ENCODE data around the gene RHOT2. TPM values are rescaled to one million over a fixed set of nuclear protein-coding genes. Genes with fewer than 3 reads are reported as not detected.
A peak's percentile ranks its signal among the peaks of the same experiment; 100 is the strongest.

RHOT2 gene
- total RNA-seq, 1 donor from 2014 or later, result 156 TPM

GRCh38 chr16:719815-720446, 52.0 kb downstream of the RHOT2 start:
- Mint-ChIP-seq H3K4me1 (ENCODE audit: low read depth) (peaks cover 10% of the 10 kb centered on the region), H3K9me3 (no peaks in the 10 kb centered on the region), H3K36me3 (ENCODE audit: low read depth) (no peaks in the 10 kb centered on the region), H3K27ac (peak overlapping the region; percentile 19), H3K27me3 (ENCODE audit: low read depth) (peaks cover 4% of the 10 kb centered on the region), H3K4me3 (ENCODE audit: low read depth) (peak overlapping the region; percentile 71)
- DNase-seq (ENCODE audit: low spot score), result no peak
- intact Hi-C loops (cut with micrococcal nuclease), result loop anchor here (1.0 kb wide), 1 partner anchor 21 kb away; no protein-coding TSS in a partner anchor

GRCh38 chr16:720447-720989, 52.6 kb downstream of the RHOT2 start:
- no peaks in the 10 kb centered on the region for H3K36me3 Mint-ChIP-seq (ENCODE audit: low read depth)
- peaks cover 10% of the 10 kb centered on the region for H3K4me1 Mint-ChIP-seq (ENCODE audit: low read depth)
- intact Hi-C loops (cut with micrococcal nuclease), result loop anchor here (1.0 kb wide), 1 partner anchor 21 kb away; no protein-coding TSS in a partner anchor
- peak; percentile 33 for DNase-seq (ENCODE audit: low spot score)
- peak overlapping the region; percentile 71 for H3K4me3 Mint-ChIP-seq (ENCODE audit: low read depth)
- peak overlapping the region; percentile 19 for H3K27ac Mint-ChIP-seq
- H3K27me3 Mint-ChIP-seq (ENCODE audit: low read depth), result peaks cover 4% of the 10 kb centered on the region
- H3K9me3 Mint-ChIP-seq, result no peaks in the 10 kb centered on the region

GRCh38 chr16:720990-721764, 53.2 kb downstream of the RHOT2 start, which contains the start of gene ANTKMT:
ANTKMT (plus strand) TSS chr16:721146; CDS start chr16:721275, 129 bp downstream.
- intact Hi-C loops (cut with micrococcal nuclease), result loop anchor here (1.0 kb wide), 1 partner anchor 20 kb away; no protein-coding TSS in a partner anchor
- H3K9me3 Mint-ChIP-seq, result no peaks in the 10 kb centered on the region
- DNase-seq (ENCODE audit: low spot score), result peak; percentile 72
- peak within 1 kb of the TSS; percentile 19 for H3K27ac Mint-ChIP-seq
- peaks cover 10% of the 10 kb centered on the region for H3K4me1 Mint-ChIP-seq (ENCODE audit: low read depth)
- no peaks in the 10 kb centered on the region for H3K36me3 Mint-ChIP-seq (ENCODE audit: low read depth)
- peaks cover 3% of the 10 kb centered on the region for H3K27me3 Mint-ChIP-seq (ENCODE audit: low read depth)
- peak within 1 kb of the TSS; percentile 71 for H3K4me3 Mint-ChIP-seq (ENCODE audit: low read depth)

- Mint-ChIP-seq H3K27me3 (ENCODE audit: low read depth) (no peaks in the 10 kb centered on the region), H3K4me1 (ENCODE audit: low read depth) (peaks cover 8% of the 10 kb centered on the region), H3K27ac (no peak overlapping the region), H3K9me3 (no peaks in the 10 kb centered on the region), H3K4me3 (ENCODE audit: low read depth) (peak overlapping the region; percentile 62), H3K36me3 (ENCODE audit: low read depth) (no peaks in the 10 kb centered on the region)
- no peak for DNase-seq (ENCODE audit: low spot score)
- intact Hi-C loops (cut with micrococcal nuclease), result no loop called here
These were observed 54.0 kb downstream of the RHOT2 start for GRCh38 chr16:721765-722540.

GRCh38 chr16:722835-723633, 55.1 kb downstream of the RHOT2 start:
- no peak for DNase-seq (ENCODE audit: low spot score)
- H3K27me3 Mint-ChIP-seq (ENCODE audit: low read depth), result no peaks in the 10 kb centered on the region
- H3K9me3 Mint-ChIP-seq, result no peaks in the 10 kb centered on the region
- H3K36me3 Mint-ChIP-seq (ENCODE audit: low read depth), result no peaks in the 10 kb centered on the region
- H3K4me1 Mint-ChIP-seq (ENCODE audit: low read depth), result peaks cover 8% of the 10 kb centered on the region
- peak overlapping the region; percentile 45 for H3K4me3 Mint-ChIP-seq (ENCODE audit: low read depth)
- no peak overlapping the region for H3K27ac Mint-ChIP-seq
- intact Hi-C loops (cut with micrococcal nuclease), result no loop called here

- Mint-ChIP-seq H3K27me3 (ENCODE audit: low read depth) (no peaks in the 10 kb centered on the region), H3K4me1 (ENCODE audit: low read depth) (peaks cover 8% of the 10 kb centered on the region), H3K36me3 (ENCODE audit: low read depth) (no peaks in the 10 kb centered on the region), H3K27ac (no peak overlapping the region), H3K9me3 (no peaks in the 10 kb centered on the region), H3K4me3 (ENCODE audit: low read depth) (no peak overlapping the region)
- intact Hi-C loops (cut with micrococcal nuclease), result no loop called here
- no peak for DNase-seq (ENCODE audit: low spot score)
These were observed 55.8 kb downstream of the RHOT2 start for GRCh38 chr16:723695-724094.

Other genes starting within 250 kb of the RHOT2 start
- 45.7 and 47.2 TPM in 2 replicates for gene RAB11FIP3, start 242.5 kb upstream of the RHOT2 start, total RNA-seq
- gene CAPN15, start 140.4 kb upstream of the RHOT2 start, total RNA-seq, result 101 and 103 TPM in 2 replicates
- gene PRR35, start 107.7 kb upstream of the RHOT2 start, total RNA-seq, result not detected in 2 replicates
- 1.1 and 1.3 TPM in 2 replicates for gene NHLRC4, start 101.1 kb upstream of the RHOT2 start, total RNA-seq
- 43.4 and 44.9 TPM in 2 replicates for gene PIGQ, start 98.2 kb upstream of the RHOT2 start, total RNA-seq
- 13.4 and 16.2 TPM in 2 replicates for gene RAB40C, start 78.1 kb upstream of the RHOT2 start, total RNA-seq
- 0.32 and 0.57 TPM in 2 replicates for gene WFIKKN1, start 37.1 kb upstream of the RHOT2 start, total RNA-seq
- 128 and 131 TPM in 2 replicates for gene METTL26, start 31.8 kb upstream of the RHOT2 start, total RNA-seq
- gene MCRIP2, start 26.3 kb upstream of the RHOT2 start, total RNA-seq, result 62.6 and 63.1 TPM in 2 replicates
- 73.7 and 77.2 TPM in 2 replicates for gene WDR90, start 18.8 kb upstream of the RHOT2 start, total RNA-seq
- gene RHBDL1, start 7.5 kb downstream of the RHOT2 start, total RNA-seq, result 1.3 and 1.4 TPM in 2 replicates
- 84.1 and 91.2 TPM in 2 replicates for gene STUB1, start 12.3 kb downstream of the RHOT2 start, total RNA-seq
- 48.8 and 52.9 TPM in 2 replicates for gene JMJD8, start 16.2 kb downstream of the RHOT2 start, total RNA-seq
- gene WDR24, start 22.3 kb downstream of the RHOT2 start, total RNA-seq, result 19.0 and 20.9 TPM in 2 replicates
- gene FBXL16, start 37.7 kb downstream of the RHOT2 start, total RNA-seq, result 5.8 and 6.4 TPM in 2 replicates
- gene METRN, start 47.0 kb downstream of the RHOT2 start, total RNA-seq, result 30.0 and 31.7 TPM in 2 replicates
- 52.8 and 54.4 TPM in 2 replicates for gene ANTKMT, start 53.0 kb downstream of the RHOT2 start, total RNA-seq
- gene CCDC78, start 58.3 kb downstream of the RHOT2 start, total RNA-seq, result 7.3 and 8.3 TPM in 2 replicates
- gene HAGHL, start 59.0 kb downstream of the RHOT2 start, total RNA-seq, result 18.5 and 21.4 TPM in 2 replicates
- gene CIAO3, start 72.9 kb downstream of the RHOT2 start, total RNA-seq, result 42.8 and 43.4 TPM in 2 replicates
- not detected in 2 replicates for gene MSLN, start 92.6 kb downstream of the RHOT2 start, total RNA-seq
- gene RPUSD1, start 120.2 kb downstream of the RHOT2 start, total RNA-seq, result 35.1 and 35.3 TPM in 2 replicates
- 108 and 119 TPM in 2 replicates for gene CHTF18, start 120.5 kb downstream of the RHOT2 start, total RNA-seq
- not detected in 2 replicates for gene GNG13, start 132.6 kb downstream of the RHOT2 start, total RNA-seq

Data from activated T-helper 2 cell treated with anti-CD3 and anti-CD28 coated beads, Interferon-gamma antibody, Interleukin-2, Interleukin-4, amounts not matched to agents 10 μg/mL and 5 μg/mL and 100 μg/mL, durations not matched to agents 14 hours and 24 hours and 36 hours (primary cell).